Smooth muscle cell (in vitro differentiated cells): ENCODE data around the gene TBCD. TPM values are rescaled to one million over a fixed set of nuclear protein-coding genes. Genes with fewer than 3 reads are reported as not detected.

Experiments
- DNase-seq: peaks from one replicate; lab custom pipeline; 2025; ENCODE audit not compliant: unreplicated experiment; lab: John Stamatoyannopoulos, UW
- H2AFZ ChIP-seq: fragments of 200-600 bp; sonication (generic); 2 replicates; pipeline ENCODE4 v1.6.0; 2016; ENCODE audit warnings: antibody characterized with exemption, low read depth, mild to moderate bottlenecking
- H3F3A ChIP-seq: fragments of 200-600 bp; sonication (generic); 2 replicates; pipeline ENCODE4 v1.6.0; 2017; ENCODE audit warnings: antibody characterized with exemption, low read depth
- H3K27ac ChIP-seq: fragments of 200-600 bp; sonication (generic); 2 replicates; pipeline ENCODE4 v1.5.1; 2016; ENCODE audit warnings: low read depth, mild to moderate bottlenecking
- H3K27me3 ChIP-seq: fragments of 200-600 bp; sonication (generic); 2 replicates; pipeline ENCODE4 v1.6.1; 2016; ENCODE audit warnings: low read depth, mild to moderate bottlenecking
- H3K36me3 ChIP-seq: fragments of 200-600 bp; sonication (generic); 2 replicates; pipeline ENCODE4 v1.5.1; 2016; ENCODE audit warnings: low read depth
- H3K4me1 ChIP-seq: fragments of 200-600 bp; sonication (generic); 2 replicates; pipeline ENCODE4 v1.5.1; 2016; ENCODE audit warnings: low read depth
- H3K4me2 ChIP-seq: fragments of 200-600 bp; sonication (generic); 2 replicates; pipeline ENCODE4 v1.6.0; 2016; ENCODE audit warnings: mild to moderate bottlenecking
- H3K4me3 ChIP-seq: fragments of 200-600 bp; sonication (generic); 2 replicates; pipeline ENCODE4 v1.5.1; 2016; ENCODE audit warnings: mild to moderate bottlenecking
- H3K79me2 ChIP-seq: fragments of 200-600 bp; sonication (generic); 2 replicates; pipeline ENCODE4 v1.6.0; 2016; ENCODE audit warnings: low read depth, mild to moderate bottlenecking
- H3K9ac ChIP-seq: fragments of 200-600 bp; sonication (generic); 2 replicates; pipeline ENCODE4 v1.6.0; 2016; ENCODE audit warnings: low read depth
- H3K9me3 ChIP-seq: fragments of 200-600 bp; sonication (generic); replicated peaks from 2 replicates; pipeline ENCODE4 v1.5.1; 2016; ENCODE audit warnings: low read depth
- H4K20me1 ChIP-seq: fragments of 200-600 bp; sonication (generic); 2 replicates; pipeline ENCODE4 v1.6.0; 2016; ENCODE audit warnings: low read depth
- WGBS: methylation state at CpG from one replicate; pipeline ENCODE4 v1.1.7; 2016; ENCODE audit warnings: low lambda C conversion rate; 5-methylcytosine and 5-hydroxymethylcytosine counted together
- polyA plus RNA-seq: library from polyadenylated mRNA; unstranded; fragments of >200 nt; fragmentation: Nextera tagmentation; extraction: Ambion mirVana; gene quantifications from 2 replicates; pipeline ENCODE4 v1.2.1, GENCODE V29; 2016
- total RNA-seq: library from RNA; depleted of rRNA; stranded (reverse); fragments of >200 nt; gene quantifications from 2 replicates; pipeline ENCODE4 v1.2.3, GENCODE V29; 2014
- TF ChIP-seq, protein P1 (sequence below): fragments of 200-600 bp; sonication (generic); IDR thresholded peaks from 2 replicates; pipeline ENCODE4 v1.5.1; 2017; ENCODE audit warnings: borderline replicate concordance, mild to moderate bottlenecking, antibody characterized with exemption; ENCODE audit not compliant: insufficient read depth, poor library complexity, severe bottlenecking

The TBCD gene
- total and polyA plus RNA-seq, 2 experiments from 2014 or later = 29.1 to 38.8 TPM

DNA sequence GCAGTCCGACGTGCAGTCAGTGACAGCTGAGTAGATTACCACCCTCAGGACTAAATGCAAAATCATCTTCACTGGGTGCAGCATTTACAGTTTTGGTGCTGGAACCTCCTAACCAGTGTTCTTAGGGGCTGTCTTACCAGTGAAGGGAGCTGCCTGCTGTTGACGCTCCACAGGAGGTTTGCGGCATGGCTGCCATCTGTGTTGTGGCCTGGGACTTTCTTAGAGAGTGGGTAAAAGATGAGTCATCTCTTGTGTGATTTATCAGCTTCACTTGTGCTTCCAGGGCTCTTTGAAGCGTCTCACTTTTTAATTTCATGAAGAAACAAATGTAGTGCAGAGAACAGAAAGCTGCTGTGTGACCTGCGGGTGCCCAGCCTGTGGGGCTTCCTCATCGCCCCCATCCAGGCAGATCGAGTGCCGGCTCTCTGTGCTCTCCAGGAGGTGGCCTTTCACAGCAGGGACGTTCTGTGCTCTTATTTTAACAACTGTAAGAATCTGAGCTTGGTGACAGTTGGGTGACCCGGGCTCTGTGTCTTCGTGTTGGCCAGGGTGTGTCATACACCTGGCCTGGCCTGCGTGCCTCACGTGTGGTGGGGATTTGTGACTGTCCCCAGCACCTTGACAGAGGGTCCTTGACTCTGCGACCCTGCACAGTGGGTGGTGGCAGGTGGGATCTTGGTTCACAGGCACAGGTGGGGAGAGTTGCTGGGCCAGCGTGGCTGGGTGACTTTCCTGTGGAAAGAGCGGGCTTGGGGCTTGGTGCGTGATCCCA lies 112.3 kb downstream of the TBCD start:
- H3K4me2 ChIP-seq = peak overlapping the region; percentile 53
- TF ChIP-seq, protein P1, sequence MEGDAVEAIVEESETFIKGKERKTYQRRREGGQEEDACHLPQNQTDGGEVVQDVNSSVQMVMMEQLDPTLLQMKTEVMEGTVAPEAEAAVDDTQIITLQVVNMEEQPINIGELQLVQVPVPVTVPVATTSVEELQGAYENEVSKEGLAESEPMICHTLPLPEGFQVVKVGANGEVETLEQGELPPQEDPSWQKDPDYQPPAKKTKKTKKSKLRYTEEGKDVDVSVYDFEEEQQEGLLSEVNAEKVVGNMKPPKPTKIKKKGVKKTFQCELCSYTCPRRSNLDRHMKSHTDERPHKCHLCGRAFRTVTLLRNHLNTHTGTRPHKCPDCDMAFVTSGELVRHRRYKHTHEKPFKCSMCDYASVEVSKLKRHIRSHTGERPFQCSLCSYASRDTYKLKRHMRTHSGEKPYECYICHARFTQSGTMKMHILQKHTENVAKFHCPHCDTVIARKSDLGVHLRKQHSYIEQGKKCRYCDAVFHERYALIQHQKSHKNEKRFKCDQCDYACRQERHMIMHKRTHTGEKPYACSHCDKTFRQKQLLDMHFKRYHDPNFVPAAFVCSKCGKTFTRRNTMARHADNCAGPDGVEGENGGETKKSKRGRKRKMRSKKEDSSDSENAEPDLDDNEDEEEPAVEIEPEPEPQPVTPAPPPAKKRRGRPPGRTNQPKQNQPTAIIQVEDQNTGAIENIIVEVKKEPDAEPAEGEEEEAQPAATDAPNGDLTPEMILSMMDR = no peak
- H3K4me1 ChIP-seq = peaks cover 53% of the 10 kb centered on the region
- no peaks in the 10 kb centered on the region for H3K9me3 ChIP-seq
- H3K36me3 ChIP-seq = no peaks in the 10 kb centered on the region
- H4K20me1 ChIP-seq = no peaks in the 10 kb centered on the region
- no peak overlapping the region for H3K9ac ChIP-seq
- peak; percentile 11 for DNase-seq
- H3K79me2 ChIP-seq = peaks cover 4% of the 10 kb centered on the region
- 45% methylated on average over 18 of the region's 18 CpGs for WGBS
- H3F3A ChIP-seq = peaks cover 20% of the 10 kb centered on the region
- H3K27me3 ChIP-seq = no peaks in the 10 kb centered on the region
- peak overlapping the region; percentile 84 for H3K27ac ChIP-seq
- H2AFZ ChIP-seq = no peak overlapping the region
- no peak overlapping the region for H3K4me3 ChIP-seq

DNA sequence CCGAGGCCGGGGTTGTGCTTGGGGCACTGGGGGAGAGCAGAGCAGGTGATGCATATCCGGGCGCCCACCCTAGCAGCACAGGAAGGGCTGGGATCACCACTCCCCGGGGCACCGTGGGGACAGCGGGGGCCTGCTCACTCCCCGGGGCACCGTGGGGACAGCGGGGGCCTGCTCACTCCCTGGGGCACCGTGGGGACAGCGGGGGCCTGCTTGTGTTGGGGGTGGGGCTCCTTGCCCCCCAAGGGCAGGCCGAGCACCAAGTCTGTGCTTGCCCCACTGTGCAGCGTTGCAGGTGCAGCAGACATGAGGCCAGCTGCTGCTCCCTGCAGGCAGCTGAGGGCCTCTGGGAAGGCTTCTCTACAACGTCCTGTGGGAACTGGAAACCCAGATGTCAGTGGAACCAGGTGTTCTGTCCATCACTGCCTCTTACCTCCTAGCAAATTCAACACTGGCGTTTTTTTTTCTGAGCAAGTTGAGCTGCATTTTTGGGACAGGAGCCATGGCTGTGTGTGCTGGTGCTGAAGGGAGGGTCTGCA lies 112.9 kb downstream of the TBCD start:
- Histone ChIP-seq H3K4me3 (no peak overlapping the region), H3K27ac (peak overlapping the region; percentile 84), H3K27me3 (no peaks in the 10 kb centered on the region), H3K4me1 (peaks cover 46% of the 10 kb centered on the region), H3K9ac (no peak overlapping the region), H3K9me3 (no peaks in the 10 kb centered on the region), H2AFZ (no peak overlapping the region), H3K79me2 (peaks cover 4% of the 10 kb centered on the region), H3K4me2 (peak overlapping the region; percentile 53), H4K20me1 (no peaks in the 10 kb centered on the region), H3F3A (peaks cover 20% of the 10 kb centered on the region), H3K36me3 (no peaks in the 10 kb centered on the region)
- DNase-seq = no peak
- TF ChIP-seq, protein P1 = no peak
- WGBS = 83% methylated on average over 10 of the region's 16 CpGs

DNA sequence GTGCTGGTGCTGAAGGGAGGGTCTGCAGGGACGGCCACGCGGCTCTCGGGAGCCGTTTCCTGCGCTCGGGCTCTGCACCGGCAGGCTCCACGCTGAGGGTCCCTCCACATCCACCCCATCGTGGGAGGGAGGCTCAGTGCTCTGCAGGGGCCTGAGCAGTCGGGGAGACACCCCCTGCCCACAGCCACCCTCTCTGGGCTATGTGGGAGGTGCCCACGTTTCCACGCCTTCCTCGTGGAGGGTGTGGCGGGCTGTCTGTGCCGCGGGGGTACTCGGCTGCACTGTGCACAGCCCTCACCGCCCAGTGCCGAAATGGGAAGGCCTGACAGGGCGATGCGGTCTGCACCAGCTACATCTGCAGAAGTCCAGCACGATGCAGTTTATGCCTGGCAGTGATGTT lies 113.4 kb downstream of the TBCD start:
- Histone ChIP-seq H3K4me1 (peaks cover 44% of the 10 kb centered on the region), H3K9me3 (no peaks in the 10 kb centered on the region), H3K79me2 (peaks cover 4% of the 10 kb centered on the region), H3K27me3 (no peaks in the 10 kb centered on the region), H3K27ac (peak overlapping the region; percentile 89), H4K20me1 (no peaks in the 10 kb centered on the region), H2AFZ (no peak overlapping the region), H3F3A (peaks cover 20% of the 10 kb centered on the region), H3K9ac (no peak overlapping the region), H3K36me3 (no peaks in the 10 kb centered on the region), H3K4me3 (no peak overlapping the region), H3K4me2 (no peak overlapping the region)
- TF ChIP-seq, protein P1 = no peak
- DNase-seq = no peak
- WGBS = 95% methylated on average over 23 of the region's 23 CpGs
